Measurements from ENCODE around the gene ELOVL3. TPM values are rescaled to one million over a fixed set of nuclear protein-coding genes. Genes with fewer than 3 reads are reported as not detected.

ELOVL3 gene
- total and polyA plus RNA-seq, 2 of the 13 experiments (the other 11 are each of a cell fraction or from before 2014, with no cell fraction given): 0.58 to 0.69 TPM

GRCh38 chr10:102245082-102245931 lies 19.2 kb downstream of the ELOVL3 start, which contains the start of gene GBF1 (continued):
- TF ChIP-seq ZNF142 (CRISPR knock-in tag; IDR thresholded peaks at IDR 0.05) (no peak), PCBP1 (IDR thresholded peaks at IDR 0.05; ENCODE audit: borderline replicate concordance, low read depth, low read length) (no peak), MIER3 (CRISPR knock-in tag; IDR thresholded peaks at IDR 0.05; ENCODE audit: borderline replicate concordance) (no peak), TOE1 (CRISPR knock-in tag; IDR thresholded peaks at IDR 0.05) (no peak), NFRKB (IDR thresholded peaks at IDR 0.05) (no peak), BORCS8-MEF2B (CRISPR knock-in tag; IDR thresholded peaks at IDR 0.05) (peak; percentile 70; the same call in 1 of the 2 replicates), ATF1 (CRISPR knock-in tag; IDR thresholded peaks at IDR 0.05) (peak; percentile 94), DDIT3 (CRISPR knock-in tag; IDR thresholded peaks at IDR 0.05) (no peak), ZSCAN29 (CRISPR knock-in tag; conservative IDR thresholded peaks at IDR 0.05) (no peak; the same call in 1 of the 2 replicates), ZNF17 (CRISPR knock-in tag; IDR thresholded peaks at IDR 0.05) (no peak), ZNF564 (CRISPR knock-in tag; IDR thresholded peaks at IDR 0.05) (no peak), KLF15 (CRISPR knock-in tag; IDR thresholded peaks at IDR 0.05; ENCODE audit: borderline replicate concordance) (0 out of 2 replicates have a peak, but pooled peaks have one; percentile 28), MIER2 (CRISPR knock-in tag; IDR thresholded peaks at IDR 0.05) (no peak), ISL2 (CRISPR knock-in tag; IDR thresholded peaks at IDR 0.05) (peak; percentile 45; the same call in 1 of the 2 replicates), HMG20A (CRISPR knock-in tag; IDR thresholded peaks at IDR 0.05; ENCODE audit: borderline replicate concordance) (no peak), ZNF619 (CRISPR knock-in tag; IDR thresholded peaks at IDR 0.05) (peak; percentile 48; the same call in 1 of the 2 replicates)
- TF ChIP-seq, protein P1, sequence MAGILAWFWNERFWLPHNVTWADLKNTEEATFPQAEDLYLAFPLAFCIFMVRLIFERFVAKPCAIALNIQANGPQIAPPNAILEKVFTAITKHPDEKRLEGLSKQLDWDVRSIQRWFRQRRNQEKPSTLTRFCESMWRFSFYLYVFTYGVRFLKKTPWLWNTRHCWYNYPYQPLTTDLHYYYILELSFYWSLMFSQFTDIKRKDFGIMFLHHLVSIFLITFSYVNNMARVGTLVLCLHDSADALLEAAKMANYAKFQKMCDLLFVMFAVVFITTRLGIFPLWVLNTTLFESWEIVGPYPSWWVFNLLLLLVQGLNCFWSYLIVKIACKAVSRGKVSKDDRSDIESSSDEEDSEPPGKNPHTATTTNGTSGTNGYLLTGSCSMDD (CRISPR knock-in tag; IDR thresholded peaks at IDR 0.05): no peak
- TF ChIP-seq, protein P2, sequence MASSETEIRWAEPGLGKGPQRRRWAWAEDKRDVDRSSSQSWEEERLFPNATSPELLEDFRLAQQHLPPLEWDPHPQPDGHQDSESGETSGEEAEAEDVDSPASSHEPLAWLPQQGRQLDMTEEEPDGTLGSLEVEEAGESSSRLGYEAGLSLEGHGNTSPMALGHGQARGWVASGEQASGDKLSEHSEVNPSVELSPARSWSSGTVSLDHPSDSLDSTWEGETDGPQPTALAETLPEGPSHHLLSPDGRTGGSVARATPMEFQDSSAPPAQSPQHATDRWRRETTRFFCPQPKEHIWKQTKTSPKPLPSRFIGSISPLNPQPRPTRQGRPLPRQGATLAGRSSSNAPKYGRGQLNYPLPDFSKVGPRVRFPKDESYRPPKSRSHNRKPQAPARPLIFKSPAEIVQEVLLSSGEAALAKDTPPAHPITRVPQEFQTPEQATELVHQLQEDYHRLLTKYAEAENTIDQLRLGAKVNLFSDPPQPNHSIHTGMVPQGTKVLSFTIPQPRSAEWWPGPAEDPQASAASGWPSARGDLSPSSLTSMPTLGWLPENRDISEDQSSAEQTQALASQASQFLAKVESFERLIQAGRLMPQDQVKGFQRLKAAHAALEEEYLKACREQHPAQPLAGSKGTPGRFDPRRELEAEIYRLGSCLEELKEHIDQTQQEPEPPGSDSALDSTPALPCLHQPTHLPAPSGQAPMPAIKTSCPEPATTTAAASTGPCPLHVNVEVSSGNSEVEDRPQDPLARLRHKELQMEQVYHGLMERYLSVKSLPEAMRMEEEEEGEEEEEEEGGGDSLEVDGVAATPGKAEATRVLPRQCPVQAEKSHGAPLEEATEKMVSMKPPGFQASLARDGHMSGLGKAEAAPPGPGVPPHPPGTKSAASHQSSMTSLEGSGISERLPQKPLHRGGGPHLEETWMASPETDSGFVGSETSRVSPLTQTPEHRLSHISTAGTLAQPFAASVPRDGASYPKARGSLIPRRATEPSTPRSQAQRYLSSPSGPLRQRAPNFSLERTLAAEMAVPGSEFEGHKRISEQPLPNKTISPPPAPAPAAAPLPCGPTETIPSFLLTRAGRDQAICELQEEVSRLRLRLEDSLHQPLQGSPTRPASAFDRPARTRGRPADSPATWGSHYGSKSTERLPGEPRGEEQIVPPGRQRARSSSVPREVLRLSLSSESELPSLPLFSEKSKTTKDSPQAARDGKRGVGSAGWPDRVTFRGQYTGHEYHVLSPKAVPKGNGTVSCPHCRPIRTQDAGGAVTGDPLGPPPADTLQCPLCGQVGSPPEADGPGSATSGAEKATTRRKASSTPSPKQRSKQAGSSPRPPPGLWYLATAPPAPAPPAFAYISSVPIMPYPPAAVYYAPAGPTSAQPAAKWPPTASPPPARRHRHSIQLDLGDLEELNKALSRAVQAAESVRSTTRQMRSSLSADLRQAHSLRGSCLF (CRISPR knock-in tag; IDR thresholded peaks at IDR 0.05; ENCODE audit: borderline replicate concordance): peak; percentile 51; the same call in 1 of the 2 replicates

Measured in HepG2 (cell line).